MM.1S (cell line): ENCODE measurements around the gene INPP4B.

Source experiments
- CTCF ChIP-seq: fragments of 300-600 bp; sonication (generic); IDR thresholded peaks from 2 replicates; pipeline ENCODE4 v1.5.1; 2016; ENCODE audit warnings: antibody characterized with exemption, low read length, mixed read lengths
- EZH2phosphoT487 ChIP-seq: fragments of 300-600 bp; sonication (generic); IDR thresholded peaks from 2 replicates; pipeline ENCODE4 v1.6.1; 2018; ENCODE audit warnings: antibody characterized with exemption, low read length

DNA sequence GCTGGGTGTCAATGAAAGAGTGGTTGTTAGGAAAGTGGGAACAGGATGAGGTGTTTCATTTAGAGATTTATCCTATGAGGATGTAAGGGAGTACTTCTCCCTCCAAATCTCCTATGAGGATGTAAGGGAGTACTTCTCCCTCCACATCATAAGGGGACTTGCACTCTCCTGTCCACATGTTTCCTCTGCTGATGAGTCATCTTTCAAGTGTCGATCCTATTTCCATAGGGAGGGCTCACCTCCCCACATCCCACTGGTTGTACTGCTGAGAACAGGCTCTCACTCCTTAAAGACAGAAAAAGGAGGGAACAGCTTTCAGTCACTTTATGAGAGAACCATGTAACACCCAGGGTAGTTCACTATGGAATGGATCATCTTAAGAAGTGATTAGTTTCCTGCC lies 65.0 kb downstream of the INPP4B start:
- TF ChIP-seq CTCF (no peak), EZH2phosphoT487 (no peak)
